ENCODE measurements around the gene SDK1. TPM values are rescaled to one million over a fixed set of nuclear protein-coding genes. Genes with fewer than 3 reads are reported as not detected.

SDK1 gene
- total and polyA plus RNA-seq, 2 experiments from 2014 or later, result 4.1 to 16.5 TPM

DNA sequence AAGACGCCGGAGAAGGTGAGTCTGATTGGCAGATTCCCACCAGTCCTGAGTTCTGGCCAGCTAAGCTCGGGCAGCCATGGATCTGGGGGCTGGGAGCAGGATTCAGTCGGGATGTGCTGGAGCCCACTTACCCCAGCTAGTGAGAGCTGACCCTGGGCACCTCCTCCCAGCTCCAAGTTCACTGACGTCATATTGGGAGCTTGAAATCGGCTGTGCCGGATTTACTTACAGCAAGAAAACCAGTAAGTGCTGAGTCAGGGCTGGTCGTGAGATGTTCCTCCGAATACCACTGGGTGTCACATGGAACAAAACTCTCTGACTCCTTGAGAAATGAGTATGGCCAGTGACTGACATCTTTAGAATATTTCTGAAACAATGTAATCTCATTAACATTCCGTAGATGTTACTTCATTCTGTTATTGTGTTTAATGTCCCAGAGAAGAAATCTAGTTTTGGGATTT lies 621.2 kb downstream of the SDK1 start:
- DNase-seq (ENCODE audit: low read depth in 1 of 2, low spot score in 1 of 2), result peak; percentile 37 to 89
- Histone ChIP-seq H3K9me3 (ENCODE audit: low read depth) (no peaks in the 10 kb centered on the region), H3K4me1 (ENCODE audit: low read depth) (peaks cover 3% of the 10 kb centered on the region), H3K36me3 (no peaks in the 10 kb centered on the region), H3K4me3 (no peak overlapping the region), H3K27me3 (no peaks in the 10 kb centered on the region), H3K27ac (no peak overlapping the region)
- TF ChIP-seq, protein P1, sequence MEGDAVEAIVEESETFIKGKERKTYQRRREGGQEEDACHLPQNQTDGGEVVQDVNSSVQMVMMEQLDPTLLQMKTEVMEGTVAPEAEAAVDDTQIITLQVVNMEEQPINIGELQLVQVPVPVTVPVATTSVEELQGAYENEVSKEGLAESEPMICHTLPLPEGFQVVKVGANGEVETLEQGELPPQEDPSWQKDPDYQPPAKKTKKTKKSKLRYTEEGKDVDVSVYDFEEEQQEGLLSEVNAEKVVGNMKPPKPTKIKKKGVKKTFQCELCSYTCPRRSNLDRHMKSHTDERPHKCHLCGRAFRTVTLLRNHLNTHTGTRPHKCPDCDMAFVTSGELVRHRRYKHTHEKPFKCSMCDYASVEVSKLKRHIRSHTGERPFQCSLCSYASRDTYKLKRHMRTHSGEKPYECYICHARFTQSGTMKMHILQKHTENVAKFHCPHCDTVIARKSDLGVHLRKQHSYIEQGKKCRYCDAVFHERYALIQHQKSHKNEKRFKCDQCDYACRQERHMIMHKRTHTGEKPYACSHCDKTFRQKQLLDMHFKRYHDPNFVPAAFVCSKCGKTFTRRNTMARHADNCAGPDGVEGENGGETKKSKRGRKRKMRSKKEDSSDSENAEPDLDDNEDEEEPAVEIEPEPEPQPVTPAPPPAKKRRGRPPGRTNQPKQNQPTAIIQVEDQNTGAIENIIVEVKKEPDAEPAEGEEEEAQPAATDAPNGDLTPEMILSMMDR (IDR thresholded peaks at IDR 0.05; ENCODE audit: low read depth, low read length), result no peak

DNA sequence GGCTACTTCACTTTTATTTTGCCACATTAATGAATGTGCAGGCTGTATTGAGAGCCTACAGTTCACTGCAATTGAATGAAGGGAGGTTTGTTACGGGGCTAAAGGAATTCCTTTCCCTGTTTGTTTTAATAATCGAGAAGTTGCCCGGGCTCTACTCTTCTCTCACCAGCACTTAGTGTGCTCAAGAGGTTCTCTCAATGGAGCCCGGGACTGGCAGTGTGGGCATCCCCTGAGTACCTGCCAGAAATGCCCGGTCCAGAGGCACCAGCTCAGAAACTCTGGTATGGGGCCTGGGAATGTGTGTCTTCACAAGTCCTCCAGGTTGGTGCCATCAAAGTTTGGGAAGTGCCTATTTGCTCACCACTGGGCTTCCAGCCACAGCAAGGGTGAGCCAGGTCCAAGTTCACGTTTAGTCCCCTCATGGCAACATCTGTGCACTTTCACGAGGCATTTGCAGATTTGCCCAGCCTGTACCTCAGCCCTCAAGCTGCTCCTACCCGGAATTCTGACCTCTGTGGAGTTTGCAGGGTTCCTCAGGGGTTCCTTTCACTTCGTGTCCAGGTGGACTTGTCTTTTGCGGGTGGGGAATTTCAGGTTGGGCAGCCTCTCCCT lies 622.4 kb downstream of the SDK1 start:
- Histone ChIP-seq H3K4me1 (ENCODE audit: low read depth) (peaks cover 3% of the 10 kb centered on the region), H3K27ac (no peak overlapping the region), H3K27me3 (no peaks in the 10 kb centered on the region), H3K9me3 (ENCODE audit: low read depth) (no peaks in the 10 kb centered on the region), H3K4me3 (no peak overlapping the region), H3K36me3 (no peaks in the 10 kb centered on the region)
- TF ChIP-seq, protein P1 (IDR thresholded peaks at IDR 0.05; ENCODE audit: low read depth, low read length), result no peak
- no peak for DNase-seq (ENCODE audit: low read depth in 1 of 2, low spot score in 1 of 2)

DNA sequence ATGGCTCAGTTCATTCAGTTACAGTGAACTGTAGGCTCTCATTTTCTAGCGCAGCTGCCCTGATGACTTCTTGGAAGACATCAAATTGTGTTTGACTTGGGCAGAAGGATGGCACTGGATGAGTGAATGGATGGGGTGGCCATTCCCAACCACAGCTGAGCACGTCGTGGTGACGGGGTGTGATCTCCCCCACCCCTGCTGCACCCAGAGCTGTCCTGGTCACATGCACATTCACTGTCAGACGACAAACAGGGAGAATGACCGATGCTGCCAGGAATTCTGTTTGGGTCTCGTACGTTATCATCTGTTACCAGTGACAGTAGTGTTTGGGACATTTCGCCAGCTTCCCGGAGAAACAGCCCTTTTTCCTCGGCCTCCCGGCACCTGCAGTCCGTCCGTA lies 623.2 kb downstream of the SDK1 start:
- TF ChIP-seq, protein P1 (IDR thresholded peaks at IDR 0.05; ENCODE audit: low read depth, low read length), result no peak
- DNase-seq (ENCODE audit: low read depth in 1 of 2, low spot score in 1 of 2), result no peak

DNA sequence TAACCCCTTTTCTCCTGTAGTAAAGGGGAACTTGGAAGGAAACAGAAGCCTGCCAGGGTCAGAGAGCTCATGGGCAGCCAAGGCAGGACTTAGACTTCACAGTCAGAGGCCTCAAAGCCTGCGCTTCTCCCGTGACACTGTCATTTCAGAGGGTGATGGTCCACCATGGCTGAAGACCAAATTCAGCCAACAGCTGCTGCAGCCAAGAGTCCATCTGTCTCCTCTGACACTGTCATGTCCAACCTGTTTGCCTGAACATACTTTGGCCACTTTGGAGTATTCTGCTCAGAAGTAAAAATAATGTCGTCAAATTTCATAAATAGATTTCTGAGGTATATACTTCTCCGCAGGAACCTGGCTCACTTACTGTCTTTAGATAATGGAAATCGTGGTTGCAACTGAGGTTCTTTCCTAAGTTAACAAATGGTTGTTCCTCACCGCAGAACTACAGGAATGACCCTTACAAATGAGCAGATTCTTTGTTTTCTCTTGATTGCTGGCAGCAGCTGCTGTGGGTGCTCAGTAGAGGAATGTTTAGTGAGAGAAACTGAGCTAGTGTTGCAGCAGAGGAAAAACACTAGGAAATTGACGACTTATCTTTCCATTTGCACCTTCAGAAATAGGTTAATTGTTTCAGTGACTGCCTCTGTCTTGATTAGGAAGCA lies 626.5 kb downstream of the SDK1 start:
- H3K9me3 ChIP-seq (ENCODE audit: low read depth), result no peaks in the 10 kb centered on the region
- no peaks in the 10 kb centered on the region for H3K27me3 ChIP-seq
- no peak for DNase-seq (ENCODE audit: low read depth in 1 of 2, low spot score in 1 of 2)
- no peak overlapping the region for H3K4me3 ChIP-seq
- no peak overlapping the region for H3K27ac ChIP-seq
- H3K4me1 ChIP-seq (ENCODE audit: low read depth), result peaks cover 9% of the 10 kb centered on the region
- H3K36me3 ChIP-seq, result no peaks in the 10 kb centered on the region
- TF ChIP-seq, protein P1 (IDR thresholded peaks at IDR 0.05; ENCODE audit: low read depth, low read length), result no peak

More for the DNA sequence above, 623.2 kb downstream of the SDK1 start:
- no peak overlapping the region for H3K27ac ChIP-seq
- no peaks in the 10 kb centered on the region for H3K27me3 ChIP-seq
- no peaks in the 10 kb centered on the region for H3K36me3 ChIP-seq
- peaks cover 9% of the 10 kb centered on the region for H3K4me1 ChIP-seq (ENCODE audit: low read depth)
- H3K4me3 ChIP-seq, result no peak overlapping the region
- H3K9me3 ChIP-seq (ENCODE audit: low read depth), result no peaks in the 10 kb centered on the region

DNA sequence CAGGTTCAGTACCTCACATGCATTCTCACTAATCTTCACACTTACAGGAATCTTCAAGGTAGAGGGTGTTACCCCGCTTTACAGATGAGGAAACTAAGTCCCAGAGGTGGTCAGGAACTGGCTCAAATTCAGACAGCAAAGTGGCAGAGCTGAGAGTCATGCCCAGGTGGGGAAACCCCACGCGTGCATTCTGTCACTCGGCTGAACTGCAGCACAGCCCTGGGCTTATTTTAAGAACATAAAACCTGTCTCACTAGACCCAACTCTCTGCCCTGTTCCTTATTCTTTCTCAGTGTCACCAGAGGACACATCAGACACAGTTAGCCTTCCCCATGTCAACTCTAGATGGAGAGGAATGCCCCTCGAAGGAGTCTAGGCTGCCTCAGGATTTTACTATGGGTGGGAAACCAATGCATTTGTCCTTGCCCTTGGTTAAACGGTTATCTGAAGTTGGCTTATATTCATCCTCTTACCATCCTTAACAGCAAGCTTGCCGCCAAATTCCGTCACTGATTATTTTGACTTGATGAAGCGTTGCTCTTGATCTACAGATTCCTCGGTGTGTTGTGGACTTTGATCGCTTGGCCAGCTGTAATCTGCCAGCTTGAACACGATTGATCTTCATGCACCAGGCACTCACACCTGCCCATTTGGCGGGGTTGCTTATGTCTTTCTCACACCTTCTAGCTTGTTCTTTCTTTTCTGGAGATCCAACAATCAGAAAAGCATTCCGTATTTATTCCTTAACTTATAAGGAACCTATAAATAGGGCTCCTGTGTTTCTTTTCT lies 627.9 kb downstream of the SDK1 start:
- TF ChIP-seq, protein P1 (IDR thresholded peaks at IDR 0.05; ENCODE audit: low read depth, low read length), result no peak
- no peak for DNase-seq (ENCODE audit: low read depth in 1 of 2, low spot score in 1 of 2)
- H3K9me3 ChIP-seq (ENCODE audit: low read depth), result no peaks in the 10 kb centered on the region
- H3K27me3 ChIP-seq, result no peaks in the 10 kb centered on the region
- H3K27ac ChIP-seq, result no peak overlapping the region
- H3K4me1 ChIP-seq (ENCODE audit: low read depth), result peaks cover 9% of the 10 kb centered on the region
- H3K36me3 ChIP-seq, result no peaks in the 10 kb centered on the region
- no peak overlapping the region for H3K4me3 ChIP-seq
